Chondrocyte (in vitro differentiated cells): ENCODE measurements around the gene YPEL4. TPM values are rescaled to one million over a fixed set of nuclear protein-coding genes. Genes with fewer than 3 reads are reported as not detected.
A peak's percentile ranks its signal among the peaks of the same experiment; 100 is the strongest.

Source experiments
- DNase-seq: peaks from one replicate; pipeline ENCODE4 v3.0.0; 2021; ENCODE audit warnings: mixed read lengths, low spot score
- H3K27ac Mint-ChIP-seq: one replicate; pipeline ENCODE4 v1.8.0; 2021; ENCODE audit warnings: mild to moderate bottlenecking, moderate library complexity, mixed read lengths; ENCODE audit not compliant: unreplicated experiment
- H3K27me3 Mint-ChIP-seq: 2 replicates; pipeline ENCODE4 v1.8.0; 2021; ENCODE audit warnings: low read depth, mixed read lengths
- H3K36me3 Mint-ChIP-seq: 2 replicates; pipeline ENCODE4 v1.8.0; 2021; ENCODE audit warnings: low read depth, mixed read lengths
- H3K4me1 Mint-ChIP-seq: 2 replicates; pipeline ENCODE4 v1.8.0; 2021; ENCODE audit warnings: low read depth, mild to moderate bottlenecking, mixed read lengths
- H3K4me3 Mint-ChIP-seq: one replicate; pipeline ENCODE4 v1.8.0; 2021; ENCODE audit warnings: mild to moderate bottlenecking, moderate library complexity, mixed read lengths; ENCODE audit not compliant: unreplicated experiment
- H3K9me3 Mint-ChIP-seq: 2 replicates; pipeline ENCODE4 v1.8.0; 2021; ENCODE audit warnings: low read depth, mixed read lengths
- microRNA-seq: library from miRNA; unstranded; fragments of <30 nt; microRNA quantifications from one replicate; pipeline ENCODE4 v1.2.0, GENCODE V29; 2020; ENCODE audit warnings: borderline number of aligned reads
- total RNA-seq: library from RNA; stranded (reverse); gene quantifications from 3 replicates; pipeline ENCODE4 v1.2.1, GENCODE V29; 2021
- TF ChIP-seq, protein P1 (sequence below): fragments of 200-600 bp; sonication (generic); IDR thresholded peaks from 2 replicates; pipeline ENCODE4 v1.5.0; 2021; ENCODE audit warnings: antibody characterized with exemption, mild to moderate bottlenecking, moderate library complexity

The YPEL4 gene
- total RNA-seq, 1 donor from 2014 or later, result not detected

DNA sequence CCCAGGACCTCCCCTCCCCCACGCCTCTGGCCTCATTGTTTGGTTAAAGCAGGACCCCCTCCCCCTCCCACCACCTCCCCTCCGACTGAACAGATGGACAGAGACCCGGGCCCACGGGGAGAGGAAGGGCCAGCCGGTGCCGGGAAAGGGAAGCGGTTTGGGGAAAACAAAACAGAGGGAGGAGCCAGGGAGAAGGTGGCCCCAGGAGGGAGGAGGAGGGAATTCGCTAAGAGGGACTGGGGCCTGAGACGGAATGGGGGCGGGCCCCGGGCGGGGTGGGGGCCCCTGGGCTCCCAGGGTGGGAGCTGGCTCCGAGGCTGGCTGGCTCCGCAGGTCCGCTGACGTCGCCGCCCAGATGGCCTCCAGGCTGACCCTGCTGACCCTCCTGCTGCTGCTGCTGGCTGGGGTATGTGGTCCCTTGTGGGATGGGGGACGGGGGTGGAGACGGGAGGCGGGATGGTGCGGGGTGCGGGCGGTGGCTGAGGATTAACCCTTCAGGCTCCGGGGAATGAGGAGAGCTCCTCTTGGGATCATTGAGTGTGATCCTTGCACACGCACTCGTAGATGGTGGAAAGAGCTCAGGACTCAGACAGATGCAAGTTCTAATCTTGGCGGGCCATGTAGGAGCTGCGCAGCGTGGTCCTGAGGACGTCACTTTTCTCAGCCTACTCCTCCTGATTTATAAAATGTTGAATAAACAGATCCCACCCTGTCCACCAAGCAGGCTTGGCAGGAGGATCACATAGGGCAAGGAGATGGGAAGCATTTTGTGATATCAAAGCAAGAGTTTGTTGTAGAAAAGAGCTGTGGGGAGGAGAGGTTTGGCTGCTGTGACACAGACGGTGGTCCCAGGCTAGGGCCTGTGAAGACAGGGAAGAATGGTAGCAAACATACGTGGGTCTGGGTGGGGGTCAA lies 51.5 kb downstream of the YPEL4 start:
- Mint-ChIP-seq H3K27ac (peak overlapping the region; percentile 3), H3K36me3 (no peaks in the 10 kb centered on the region), H3K4me3 (peak overlapping the region; percentile 64), H3K27me3 (peaks cover 12% of the 10 kb centered on the region), H3K9me3 (no peaks in the 10 kb centered on the region), H3K4me1 (peaks cover 7% of the 10 kb centered on the region)
- TF ChIP-seq, protein P1, sequence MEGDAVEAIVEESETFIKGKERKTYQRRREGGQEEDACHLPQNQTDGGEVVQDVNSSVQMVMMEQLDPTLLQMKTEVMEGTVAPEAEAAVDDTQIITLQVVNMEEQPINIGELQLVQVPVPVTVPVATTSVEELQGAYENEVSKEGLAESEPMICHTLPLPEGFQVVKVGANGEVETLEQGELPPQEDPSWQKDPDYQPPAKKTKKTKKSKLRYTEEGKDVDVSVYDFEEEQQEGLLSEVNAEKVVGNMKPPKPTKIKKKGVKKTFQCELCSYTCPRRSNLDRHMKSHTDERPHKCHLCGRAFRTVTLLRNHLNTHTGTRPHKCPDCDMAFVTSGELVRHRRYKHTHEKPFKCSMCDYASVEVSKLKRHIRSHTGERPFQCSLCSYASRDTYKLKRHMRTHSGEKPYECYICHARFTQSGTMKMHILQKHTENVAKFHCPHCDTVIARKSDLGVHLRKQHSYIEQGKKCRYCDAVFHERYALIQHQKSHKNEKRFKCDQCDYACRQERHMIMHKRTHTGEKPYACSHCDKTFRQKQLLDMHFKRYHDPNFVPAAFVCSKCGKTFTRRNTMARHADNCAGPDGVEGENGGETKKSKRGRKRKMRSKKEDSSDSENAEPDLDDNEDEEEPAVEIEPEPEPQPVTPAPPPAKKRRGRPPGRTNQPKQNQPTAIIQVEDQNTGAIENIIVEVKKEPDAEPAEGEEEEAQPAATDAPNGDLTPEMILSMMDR, result no peak
- DNase-seq, result no peak

DNA sequence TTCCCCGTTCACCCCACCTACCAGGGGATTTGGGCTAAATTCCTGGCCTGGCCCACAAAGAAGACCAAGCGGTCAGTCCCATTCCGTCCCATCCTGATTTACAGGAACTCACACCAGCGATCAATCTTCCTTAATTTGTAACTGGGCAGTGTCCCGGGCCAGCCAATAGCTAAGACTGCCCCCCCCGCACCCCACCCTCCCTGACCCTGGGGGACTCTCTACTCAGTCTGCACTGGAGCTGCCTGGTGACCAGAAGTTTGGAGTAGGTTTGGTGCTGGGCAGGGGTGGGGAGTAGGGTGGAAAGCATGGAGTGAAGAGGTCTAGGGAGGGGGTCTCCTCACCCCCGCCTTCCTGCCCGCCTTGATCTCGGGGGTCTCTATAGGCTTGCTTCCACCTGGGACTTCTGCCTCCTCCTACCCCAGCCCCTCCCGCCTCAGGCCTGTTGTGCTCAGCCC lies 52.2 kb downstream of the YPEL4 start, which contains the start of gene SERPING1:
Gene SERPING1, plus strand, starts transcription at position 225 of the 455 bp plus-strand sequence. CDS start 586 bp downstream, outside the sequence.
- DNase-seq, result no peak
- Mint-ChIP-seq H3K4me1 (peaks cover 7% of the 10 kb centered on the region), H3K36me3 (no peaks in the 10 kb centered on the region), H3K27me3 (peaks cover 12% of the 10 kb centered on the region), H3K27ac (peak within 1 kb of the TSS; percentile 3), H3K4me3 (peak within 1 kb of the TSS; percentile 64), H3K9me3 (no peaks in the 10 kb centered on the region)
- TF ChIP-seq, protein P1, result no peak

DNA sequence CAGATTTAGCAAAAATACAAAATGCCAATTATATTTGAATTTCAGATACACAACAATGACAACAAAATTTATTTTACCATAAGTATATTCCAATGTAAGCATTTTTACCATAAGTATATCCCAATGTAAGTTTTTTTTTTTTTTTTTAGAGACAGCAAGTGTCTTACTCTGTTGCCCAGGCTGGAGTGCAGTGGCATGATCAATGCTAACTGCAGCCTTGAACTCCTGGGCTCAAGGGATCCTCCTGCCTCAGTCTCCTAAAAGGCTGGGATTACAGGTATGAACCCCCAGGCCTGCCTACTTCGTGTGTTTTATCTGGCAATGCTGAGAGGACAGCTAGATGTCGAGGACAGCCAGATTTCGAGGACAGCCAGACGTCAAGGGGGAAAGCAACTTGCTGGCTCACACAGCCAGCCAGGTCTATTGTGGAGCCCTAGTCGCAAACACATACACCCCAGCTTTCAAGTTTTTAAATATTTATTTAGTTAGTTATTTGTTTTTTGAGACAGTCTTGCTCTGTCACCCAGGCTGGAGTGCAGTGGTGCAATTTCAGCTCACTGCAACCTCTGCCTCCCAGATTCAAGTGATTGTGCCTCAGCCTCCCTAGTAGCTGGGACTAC lies 53.3 kb downstream of the YPEL4 start:
- Mint-ChIP-seq H3K9me3 (no peaks in the 10 kb centered on the region), H3K36me3 (no peaks in the 10 kb centered on the region), H3K4me1 (peaks cover 7% of the 10 kb centered on the region), H3K4me3 (no peak overlapping the region), H3K27me3 (peaks cover 12% of the 10 kb centered on the region), H3K27ac (no peak overlapping the region)
- TF ChIP-seq, protein P1, result no peak
- DNase-seq, result no peak

Small RNA genes within 50 kb of the gene (microRNA-seq; reads per million reads assigned to microRNA genes)
- 15,579 reads per million, percentile 96 among the genes with 10 or more reads in this experiment for gene MIR130A

Other genes starting within 250 kb of the YPEL4 start
- 10.8 to 12.6 TPM (median 12.4 TPM) in 3 replicates for gene SLC43A3, start 222.8 kb downstream of the YPEL4 start, total RNA-seq
- gene RTN4RL2, start 189.4 kb downstream of the YPEL4 start, total RNA-seq, result 0.31 to 0.57 TPM in 2 of 3 replicates, not detected in the other
- 5.2 to 5.6 TPM (median 5.3 TPM) in 3 replicates for gene SLC43A1, start 134.2 kb downstream of the YPEL4 start, total RNA-seq
- gene TIMM10, start 119.2 kb downstream of the YPEL4 start, total RNA-seq, result 37.5 to 61.6 TPM (median 43.2 TPM) in 3 replicates
- not detected in 3 replicates for gene SMTNL1, start 112.3 kb downstream of the YPEL4 start, total RNA-seq
- 8.8 to 24.9 TPM (median 9.9 TPM) in 3 replicates for gene UBE2L6, start 82.2 kb downstream of the YPEL4 start, total RNA-seq
- 1.8 to 4.6 TPM (median 4.5 TPM) in 3 replicates for gene SERPING1, start 52.2 kb downstream of the YPEL4 start, total RNA-seq
- 12.2 to 14.9 TPM (median 13.8 TPM) in 3 replicates for gene CLP1, start 7.8 kb upstream of the YPEL4 start, total RNA-seq
- gene ZDHHC5, start 18.2 kb upstream of the YPEL4 start, total RNA-seq, result 57.4 to 60.3 TPM (median 59.2 TPM) in 3 replicates
- 18.9 to 20.0 TPM (median 19.4 TPM) in 3 replicates for gene MED19, start 62.3 kb upstream of the YPEL4 start, total RNA-seq
- gene TMX2, start 62.7 kb upstream of the YPEL4 start, total RNA-seq, result 58.6 to 77.7 TPM (median 59.5 TPM) in 3 replicates
- gene SELENOH, start 91.6 kb upstream of the YPEL4 start, total RNA-seq, result 84.4 to 92.1 TPM (median 87.3 TPM) in 3 replicates
- not detected in 3 replicates for gene BTBD18, start 101.9 kb upstream of the YPEL4 start, total RNA-seq
- 126 to 156 TPM (median 138 TPM) in 3 replicates for gene CTNND1, start 111.9 kb upstream of the YPEL4 start, total RNA-seq